ENCODE data around the gene HNRNPAB. TPM values are rescaled to one million over a fixed set of nuclear protein-coding genes. Genes with fewer than 3 reads are reported as not detected.

Gene HNRNPAB
- total and polyA plus RNA-seq, 8 donors = 24.5 to 61.6 (median 46.2) TPM

- no peak for TF ChIP-seq CTCF (IDR thresholded peaks at IDR 0.05)
- ATAC-seq = peak in 1 of 4 donors; percentile 8
Observed at GRCh38 chr5:178241688-178242231, 37.4 kb downstream of the HNRNPAB start.

GRCh38 chr5:178242416-178242815, 38.1 kb downstream of the HNRNPAB start:
- ATAC-seq = no peak
- Histone ChIP-seq H3K36me3 (no peaks in the 10 kb centered on the region), H3K4me3 (no peak overlapping the region), H3K27me3 (no peaks in the 10 kb centered on the region), H3K27ac (no peak overlapping the region), H3K4me1 (peaks cover 0 to 9% (median 0%) of the 10 kb centered on the region in 3 donors), H3K9me3 (no peaks in the 10 kb centered on the region)
- 70% methylated on average over 10 of the region's 10 CpGs for WGBS, 2 donors
- peak in 1 of 6 donors; percentile 31 for DNase-seq
- no peak for FAIRE-seq
- intact Hi-C loops (cut with DNase I) = no loop called here
- no peak for TF ChIP-seq CTCF (IDR thresholded peaks at IDR 0.05)

More at GRCh38 chr5:178241688-178242231, 37.4 kb downstream of the HNRNPAB start:
- DNase-seq (peak in 1 of 6 donors; percentile 69), FAIRE-seq (no peak)
- no peaks in the 10 kb centered on the region for H3K36me3 ChIP-seq
- intact Hi-C loops (cut with DNase I) = no loop called here
- peaks cover 0 to 15% (median 0%) of the 10 kb centered on the region in 3 donors for H3K4me1 ChIP-seq
- no peak overlapping the region for H3K4me3 ChIP-seq
- WGBS, 2 donors = 71 to 77% methylated on average over 12 to 15 of the region's 15 CpGs
- H3K9me3 ChIP-seq = no peaks in the 10 kb centered on the region
- no peaks in the 10 kb centered on the region for H3K27me3 ChIP-seq
- peak overlapping the region in 1 of 4 donors; percentile 19 for H3K27ac ChIP-seq

- Histone ChIP-seq H3K36me3 (no peaks in the 10 kb centered on the region), H3K27ac (no peak overlapping the region), H3K4me1 (no peaks in the 10 kb centered on the region), H3K9me3 (no peaks in the 10 kb centered on the region), H3K4me3 (no peak overlapping the region), H3K27me3 (no peaks in the 10 kb centered on the region)
- 79 to 85% methylated on average over 2 of the region's 2 CpGs for WGBS, 2 donors
- no peak for TF ChIP-seq CTCF (IDR thresholded peaks at IDR 0.05)
- peak in 1 of 6 donors; percentile 6 for DNase-seq
- intact Hi-C loops (cut with DNase I) = no loop called here
- ATAC-seq = no peak
- FAIRE-seq = no peak
Observed at GRCh38 chr5:178244576-178244975, 40.2 kb downstream of the HNRNPAB start.

GRCh38 chr5:178245389-178245788, 41.1 kb downstream of the HNRNPAB start:
- no peaks in the 10 kb centered on the region for H3K9me3 ChIP-seq
- H3K4me1 ChIP-seq = no peaks in the 10 kb centered on the region
- no peak overlapping the region for H3K27ac ChIP-seq
- H3K4me3 ChIP-seq = no peak overlapping the region
- TF ChIP-seq CTCF (IDR thresholded peaks at IDR 0.05) = no peak
- intact Hi-C loops (cut with DNase I) = no loop called here
- WGBS, 2 donors = 61 to 81% methylated on average over 2 of the region's 2 CpGs
- no peak for ATAC-seq
- no peak for DNase-seq
- no peak for FAIRE-seq
- no peaks in the 10 kb centered on the region for H3K27me3 ChIP-seq
- no peaks in the 10 kb centered on the region for H3K36me3 ChIP-seq

GRCh38 chr5:178246624-178247279, 42.4 kb downstream of the HNRNPAB start:
- FAIRE-seq (no peak), ATAC-seq (no peak), DNase-seq (peak in 1 of 6 donors; percentile 22)
- TF ChIP-seq CTCF (IDR thresholded peaks at IDR 0.05) = no peak
- H3K27ac ChIP-seq = no peak overlapping the region
- intact Hi-C loops (cut with DNase I) = no loop called here
- no peaks in the 10 kb centered on the region for H3K4me1 ChIP-seq
- WGBS, 2 donors = 74 to 78% methylated on average over 15 of the region's 15 CpGs
- no peaks in the 10 kb centered on the region for H3K27me3 ChIP-seq
- H3K36me3 ChIP-seq = no peaks in the 10 kb centered on the region
- no peaks in the 10 kb centered on the region for H3K9me3 ChIP-seq
- H3K4me3 ChIP-seq = no peak overlapping the region
